HEK293 (cell line): ENCODE data around the gene TLE6.

ENCODE experiments used
- KLF1 ChIP-seq: fragments of 450-650 bp; formaldehyde crosslinking; IDR thresholded peaks from 2 replicates; pipeline ENCODE4 v1.5.1; 2016; ENCODE audit warnings: missing biosample characterization, missing genetic modification characterization
- KLF16 ChIP-seq: fragments of 450-650 bp; formaldehyde crosslinking; IDR thresholded peaks from 2 replicates; pipeline ENCODE4 v1.5.1; 2017; ENCODE audit warnings: missing biosample characterization, missing genetic modification characterization
- KLF7 ChIP-seq: fragments of 450-650 bp; formaldehyde crosslinking; IDR thresholded peaks from 2 replicates; pipeline ENCODE4 v1.5.1; 2016; ENCODE audit warnings: missing biosample characterization, missing genetic modification characterization, borderline replicate concordance
- OSR2 ChIP-seq: fragments of 450-650 bp; formaldehyde crosslinking; IDR thresholded peaks from 2 replicates; pipeline ENCODE4 v1.5.1; 2016; ENCODE audit warnings: missing biosample characterization, missing genetic modification characterization
- OVOL3 ChIP-seq: fragments of 450-650 bp; formaldehyde crosslinking; IDR thresholded peaks from 2 replicates; pipeline ENCODE4 v1.5.1; 2016; ENCODE audit warnings: missing biosample characterization, missing genetic modification characterization
- PRDM1 ChIP-seq: fragments of 450-650 bp; formaldehyde crosslinking; IDR thresholded peaks from 2 replicates; pipeline ENCODE4; 2016; ENCODE audit warnings: missing biosample characterization, missing genetic modification characterization
- PRDM10 ChIP-seq: fragments of 450-650 bp; formaldehyde crosslinking; IDR thresholded peaks from 2 replicates; pipeline ENCODE4 v1.5.1; 2016; ENCODE audit warnings: missing biosample characterization, missing genetic modification characterization
- PRDM6 ChIP-seq: fragments of 450-650 bp; formaldehyde crosslinking; IDR thresholded peaks from 2 replicates; pipeline ENCODE4 v1.5.1; 2017; ENCODE audit warnings: missing biosample characterization, missing genetic modification characterization
- SP2 ChIP-seq: fragments of 450-650 bp; formaldehyde crosslinking; IDR thresholded peaks from 2 replicates; pipeline ENCODE4 v1.5.1; 2016; ENCODE audit warnings: missing biosample characterization, missing genetic modification characterization
- ZBTB17 ChIP-seq: fragments of 450-650 bp; formaldehyde crosslinking; IDR thresholded peaks from 2 replicates; pipeline ENCODE4 v1.5.1; 2016; ENCODE audit warnings: missing biosample characterization, missing genetic modification characterization
- ZFP3 ChIP-seq: fragments of 450-650 bp; formaldehyde crosslinking; IDR thresholded peaks from 2 replicates; pipeline ENCODE4 v1.5.1; 2016; ENCODE audit warnings: low read depth, missing biosample characterization, missing genetic modification characterization
- ZNF146 ChIP-seq: fragments of 450-650 bp; formaldehyde crosslinking; IDR thresholded peaks from 2 replicates; pipeline ENCODE4 v1.5.1; 2016; ENCODE audit warnings: missing biosample characterization, missing genetic modification characterization
- ZNF155 ChIP-seq: fragments of 450-650 bp; formaldehyde crosslinking; IDR thresholded peaks from 2 replicates; pipeline ENCODE4 v1.5.1; 2016; ENCODE audit warnings: missing biosample characterization, missing genetic modification characterization
- ZNF157 ChIP-seq: fragments of 450-650 bp; formaldehyde crosslinking; IDR thresholded peaks from 2 replicates; pipeline ENCODE4 v1.5.1; 2016; ENCODE audit warnings: missing biosample characterization, missing genetic modification characterization
- ZNF16 ChIP-seq: fragments of 450-650 bp; formaldehyde crosslinking; IDR thresholded peaks from 2 replicates; pipeline ENCODE4 v1.5.1; 2016; ENCODE audit warnings: low read depth, missing biosample characterization, missing genetic modification characterization
- ZNF2 ChIP-seq: fragments of 450-650 bp; formaldehyde crosslinking; IDR thresholded peaks from 2 replicates; pipeline ENCODE4 v1.5.1; 2016; ENCODE audit warnings: missing biosample characterization, missing genetic modification characterization
- ZNF211 ChIP-seq: fragments of 450-650 bp; formaldehyde crosslinking; IDR thresholded peaks from 2 replicates; pipeline ENCODE4 v1.5.1; 2016; ENCODE audit warnings: low read depth, missing biosample characterization, missing genetic modification characterization
- ZNF223 ChIP-seq: fragments of 450-650 bp; formaldehyde crosslinking; IDR thresholded peaks from 2 replicates; pipeline ENCODE4 v1.5.1; 2016; ENCODE audit warnings: missing biosample characterization, missing genetic modification characterization
- ZNF404 ChIP-seq: fragments of 450-650 bp; formaldehyde crosslinking; IDR thresholded peaks from 2 replicates; pipeline ENCODE4 v1.5.1; 2017; ENCODE audit warnings: missing biosample characterization, missing genetic modification characterization
- ZNF549 ChIP-seq: fragments of 450-650 bp; IDR thresholded peaks from 2 replicates; pipeline ENCODE4 v1.5.1; 2018; ENCODE audit warnings: missing biosample characterization, missing genetic modification characterization, mild to moderate bottlenecking, inconsistent platforms, moderate library complexity
- ZNF629 ChIP-seq: fragments of 450-650 bp; formaldehyde crosslinking; IDR thresholded peaks from 2 replicates; pipeline ENCODE4 v1.5.1; 2017; ENCODE audit warnings: missing biosample characterization, missing genetic modification characterization
- ZNF639 ChIP-seq: fragments of 450-650 bp; formaldehyde crosslinking; IDR thresholded peaks from 2 replicates; pipeline ENCODE4 v1.5.1; 2016; ENCODE audit warnings: missing biosample characterization, missing genetic modification characterization
- ZNF776 ChIP-seq: fragments of 450-650 bp; formaldehyde crosslinking; IDR thresholded peaks from 2 replicates; pipeline ENCODE4 v1.5.0; 2017; ENCODE audit warnings: missing biosample characterization, missing genetic modification characterization, borderline replicate concordance
- ZSCAN30 ChIP-seq: fragments of 450-650 bp; IDR thresholded peaks from 2 replicates; pipeline ENCODE4 v1.5.1; 2018; ENCODE audit warnings: missing biosample characterization, mild to moderate bottlenecking, missing genetic modification characterization, moderate library complexity
- TF ChIP-seq, protein P1 (sequence below): fragments of 450-650 bp; formaldehyde crosslinking; IDR thresholded peaks from 2 replicates; pipeline ENCODE4 v1.5.1; 2017; ENCODE audit warnings: missing biosample characterization, missing genetic modification characterization

TLE6 gene

GRCh38 chr19:2977001-2977745 lies at the start of gene TLE6 (continued):
- TF ChIP-seq ZNF776 (tag by site-specific recombination): no peak
- TF ChIP-seq ZNF16 (tag by site-specific recombination): no peak
- TF ChIP-seq SP2 (tag by site-specific recombination): peak; percentile 98
- no peak for TF ChIP-seq ZFP3 (tag by site-specific recombination)
- TF ChIP-seq ZNF155 (tag by site-specific recombination): no peak
- TF ChIP-seq PRDM10 (tag by site-specific recombination): no peak
- TF ChIP-seq ZNF629 (tag by site-specific recombination): 0 out of 2 replicates have a peak, but pooled peaks have one; percentile 51
- TF ChIP-seq PRDM6 (tag by site-specific recombination): no peak
- TF ChIP-seq KLF16 (tag by site-specific recombination): peak; percentile 48
- TF ChIP-seq ZNF2 (tag by site-specific recombination): peak; percentile 16; the same call in 1 of the 2 replicates
- TF ChIP-seq KLF1 (tag by site-specific recombination): peak; percentile 100
- TF ChIP-seq PRDM1 (tag by site-specific recombination): no peak
- TF ChIP-seq, protein P1, sequence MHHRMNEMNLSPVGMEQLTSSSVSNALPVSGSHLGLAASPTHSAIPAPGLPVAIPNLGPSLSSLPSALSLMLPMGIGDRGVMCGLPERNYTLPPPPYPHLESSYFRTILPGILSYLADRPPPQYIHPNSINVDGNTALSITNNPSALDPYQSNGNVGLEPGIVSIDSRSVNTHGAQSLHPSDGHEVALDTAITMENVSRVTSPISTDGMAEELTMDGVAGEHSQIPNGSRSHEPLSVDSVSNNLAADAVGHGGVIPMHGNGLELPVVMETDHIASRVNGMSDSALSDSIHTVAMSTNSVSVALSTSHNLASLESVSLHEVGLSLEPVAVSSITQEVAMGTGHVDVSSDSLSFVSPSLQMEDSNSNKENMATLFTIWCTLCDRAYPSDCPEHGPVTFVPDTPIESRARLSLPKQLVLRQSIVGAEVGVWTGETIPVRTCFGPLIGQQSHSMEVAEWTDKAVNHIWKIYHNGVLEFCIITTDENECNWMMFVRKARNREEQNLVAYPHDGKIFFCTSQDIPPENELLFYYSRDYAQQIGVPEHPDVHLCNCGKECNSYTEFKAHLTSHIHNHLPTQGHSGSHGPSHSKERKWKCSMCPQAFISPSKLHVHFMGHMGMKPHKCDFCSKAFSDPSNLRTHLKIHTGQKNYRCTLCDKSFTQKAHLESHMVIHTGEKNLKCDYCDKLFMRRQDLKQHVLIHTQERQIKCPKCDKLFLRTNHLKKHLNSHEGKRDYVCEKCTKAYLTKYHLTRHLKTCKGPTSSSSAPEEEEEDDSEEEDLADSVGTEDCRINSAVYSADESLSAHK (tag by site-specific recombination): no peak
- TF ChIP-seq ZNF639 (tag by site-specific recombination): 0 out of 2 replicates have a peak, but pooled peaks have one; percentile 19
- no peak for TF ChIP-seq ZNF157 (tag by site-specific recombination)
- no peak for TF ChIP-seq ZNF223
- no peak for TF ChIP-seq ZSCAN30 (tag by site-specific recombination)
- TF ChIP-seq KLF7 (tag by site-specific recombination): 0 out of 2 replicates have a peak, but pooled peaks have one; percentile 25
- no peak for TF ChIP-seq OVOL3 (tag by site-specific recombination)
- TF ChIP-seq ZNF549 (tag by site-specific recombination): no peak
- TF ChIP-seq ZNF211 (tag by site-specific recombination): no peak
- no peak for TF ChIP-seq ZNF404 (tag by site-specific recombination)
- peak; percentile 88 for TF ChIP-seq OSR2 (tag by site-specific recombination)
- TF ChIP-seq ZBTB17 (tag by site-specific recombination): peak; percentile 5; the same call in 1 of the 2 replicates
- peak; percentile 3; the same call in 1 of the 2 replicates for TF ChIP-seq ZNF146 (tag by site-specific recombination)
